HG03460 (cell line): ENCODE measurements around the gene DTD1.

ENCODE experiments used
- ATAC-seq: cut with Tn5 transposase; IDR thresholded peaks from one replicate; pipeline ENCODE4 v1.9.1; 2021; ENCODE audit not compliant: unreplicated experiment

The DTD1 gene

GRCh38 chr20:18657575-18657974, 69.7 kb downstream of the DTD1 start:
- no peak for ATAC-seq

- ATAC-seq = no peak
These were observed 74.6 kb downstream of the DTD1 start for GRCh38 chr20:18662279-18663040.

GRCh38 chr20:18663932-18664331, 76.1 kb downstream of the DTD1 start:
- ATAC-seq = no peak

- ATAC-seq = no peak
These were observed 77.3 kb downstream of the DTD1 start for GRCh38 chr20:18665135-18665534.

- ATAC-seq = no peak
These were observed 79.1 kb downstream of the DTD1 start for GRCh38 chr20:18666803-18667415.

GRCh38 chr20:18669241-18670019, 81.6 kb downstream of the DTD1 start:
- ATAC-seq = no peak

- no peak for ATAC-seq
These were observed 83.4 kb downstream of the DTD1 start for GRCh38 chr20:18671203-18671710.

- ATAC-seq = no peak
These were observed 85.0 kb downstream of the DTD1 start for GRCh38 chr20:18672834-18673233.

GRCh38 chr20:18676396-18676795, 88.5 kb downstream of the DTD1 start:
- no peak for ATAC-seq

- no peak for ATAC-seq
These were observed 89.3 kb downstream of the DTD1 start for GRCh38 chr20:18677126-18677525.

- no peak for ATAC-seq
These were observed 90.9 kb downstream of the DTD1 start for GRCh38 chr20:18678549-18679419.

- ATAC-seq = no peak
These were observed 96.0 kb downstream of the DTD1 start for GRCh38 chr20:18683839-18684238.

GRCh38 chr20:18684775-18685174, 96.9 kb downstream of the DTD1 start:
- no peak for ATAC-seq

GRCh38 chr20:18685406-18685805, 97.6 kb downstream of the DTD1 start:
- ATAC-seq = no peak

- no peak for ATAC-seq
These were observed 98.8 kb downstream of the DTD1 start for GRCh38 chr20:18686696-18687095.

- ATAC-seq = no peak
These were observed 100.8 kb downstream of the DTD1 start for GRCh38 chr20:18688676-18689075.

- ATAC-seq = no peak
These were observed 101.7 kb downstream of the DTD1 start for GRCh38 chr20:18689557-18689956.

GRCh38 chr20:18692447-18692846, 104.6 kb downstream of the DTD1 start:
- no peak for ATAC-seq

- ATAC-seq = no peak
These were observed 106.2 kb downstream of the DTD1 start for GRCh38 chr20:18694071-18694470.

GRCh38 chr20:18695175-18695574, 107.3 kb downstream of the DTD1 start:
- ATAC-seq = no peak
